ENCODE data around the gene LRP1. TPM values are rescaled to one million over a fixed set of nuclear protein-coding genes. Genes with fewer than 3 reads are reported as not detected.

Gene LRP1
- 221 TPM for total RNA-seq

DNA sequence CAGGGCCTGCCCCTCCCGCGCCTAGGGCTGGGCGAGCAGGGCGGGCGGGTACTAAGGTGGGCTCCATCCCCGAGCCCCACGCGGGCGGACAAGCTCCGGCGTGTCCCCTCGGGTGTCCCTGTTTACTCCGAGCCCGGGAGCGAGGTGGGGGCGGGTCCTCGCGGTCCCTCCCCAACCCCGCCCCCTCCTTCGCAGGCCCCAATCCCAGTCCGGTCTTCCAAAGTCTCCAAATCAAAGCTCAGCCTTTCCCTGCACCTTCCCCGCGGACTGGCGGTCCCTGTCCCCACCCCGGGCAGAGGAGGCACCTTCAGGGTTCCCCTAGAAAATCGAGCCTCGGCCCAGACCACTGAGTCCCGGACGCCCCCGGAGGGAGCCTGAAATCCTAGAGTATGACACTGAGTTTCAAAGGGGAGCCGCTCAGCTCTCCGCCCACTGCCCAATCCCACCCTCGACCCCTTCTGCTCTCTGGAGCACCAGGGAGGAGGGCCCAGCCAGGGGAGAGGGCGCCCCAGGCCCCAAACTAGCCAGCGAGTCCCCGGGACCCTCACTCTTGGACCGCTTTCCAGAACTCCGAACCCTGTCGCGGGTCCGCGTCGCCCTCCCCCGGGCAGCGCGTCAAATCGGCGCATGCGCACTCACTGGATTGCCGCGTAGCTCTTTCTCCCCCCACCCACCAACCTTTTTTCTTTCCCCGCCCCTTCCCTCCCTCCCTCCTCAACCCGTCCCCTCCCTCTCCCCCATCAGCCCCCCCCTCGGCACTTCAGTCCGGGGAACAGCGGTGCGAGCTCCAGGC, at the start of gene LRP1:
Gene LRP1 (plus strand): TSS at position 758 of the 793 bp plus-strand sequence. CDS start 482 bp downstream, outside the sequence.
- DNase-seq: peak; percentile 96

GRCh38 chr12:57078519-57079404, 49.5 kb upstream of the LRP1 start, which contains the start of gene NEMP1:
NEMP1 (minus strand) TSS chr12:57078791; CDS start chr12:57078745, 46 bp downstream.
- DNase-seq: peak; percentile 100

DNA sequence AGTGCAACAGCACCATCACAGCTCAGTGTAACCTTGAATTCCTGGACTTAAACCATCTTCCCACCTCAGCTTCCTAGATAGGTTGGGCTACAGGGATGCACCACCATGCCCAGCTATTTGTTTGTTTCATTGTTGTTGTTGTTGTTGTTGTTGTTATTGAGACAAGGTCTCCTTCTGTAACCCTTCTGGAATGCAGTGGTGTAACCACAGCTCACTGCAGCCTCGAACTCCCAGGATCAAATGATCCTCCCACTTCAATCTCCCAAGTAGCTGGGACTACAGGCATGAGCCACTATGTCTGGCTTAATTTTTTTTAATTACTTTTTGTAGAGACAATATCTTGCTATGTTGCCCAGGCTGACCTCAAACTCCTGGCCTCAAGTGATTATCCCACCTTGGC, 48.5 kb upstream of the LRP1 start:
- no peak for DNase-seq

- DNase-seq: no peak
Observed at GRCh38 chr12:57080855-57081254, 47.4 kb upstream of the LRP1 start.

DNA sequence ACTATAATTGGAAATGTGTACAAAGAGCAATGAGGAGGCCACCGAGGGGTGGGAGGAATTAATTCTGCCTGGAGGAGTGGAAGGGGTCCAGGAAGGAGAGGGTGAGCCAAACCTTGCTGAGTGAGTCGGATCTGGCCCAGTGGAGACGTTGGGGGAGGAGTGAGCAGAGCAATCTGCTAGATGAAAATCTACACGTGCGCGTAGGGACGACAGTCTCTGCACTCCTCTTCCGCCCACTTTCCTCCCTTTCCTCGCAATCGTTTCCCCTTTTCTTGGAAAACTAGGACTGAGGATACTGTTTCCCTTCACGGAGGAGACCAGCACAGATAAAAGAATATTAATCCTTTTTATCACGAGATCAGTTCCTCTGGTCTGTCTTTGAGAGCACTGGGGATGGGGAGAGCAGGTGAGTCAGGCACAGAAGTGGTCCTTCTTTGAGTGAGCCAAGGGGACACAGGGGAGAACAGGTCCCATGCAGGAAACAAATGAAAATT, 42.2 kb upstream of the LRP1 start:
- peak; percentile 90 for DNase-seq

DNA sequence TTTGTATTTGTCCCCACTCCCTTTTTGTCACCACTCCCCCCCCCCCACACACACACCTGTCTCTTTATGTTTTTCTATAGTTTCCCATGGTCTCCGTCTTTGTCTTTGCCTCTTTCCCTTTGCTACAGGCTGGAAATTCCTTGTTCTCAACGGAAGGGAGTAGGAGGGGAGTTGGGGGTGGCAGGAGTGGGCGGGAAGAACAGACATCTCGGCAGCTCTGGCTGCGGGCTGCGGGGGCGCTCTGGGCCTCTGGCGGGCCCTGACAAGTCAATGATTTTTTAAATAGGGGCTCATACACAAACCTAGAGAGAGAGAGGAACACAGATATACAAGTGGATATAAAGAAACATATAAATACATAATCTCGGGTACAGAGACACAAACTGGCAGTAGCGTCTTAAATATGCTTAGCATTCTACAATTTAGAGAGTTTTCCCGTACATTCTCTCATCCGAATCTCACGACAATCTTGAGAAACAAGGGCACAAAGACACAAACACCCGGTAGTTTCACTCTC, 41.7 kb upstream of the LRP1 start:
- peak; percentile 93 for DNase-seq

DNA sequence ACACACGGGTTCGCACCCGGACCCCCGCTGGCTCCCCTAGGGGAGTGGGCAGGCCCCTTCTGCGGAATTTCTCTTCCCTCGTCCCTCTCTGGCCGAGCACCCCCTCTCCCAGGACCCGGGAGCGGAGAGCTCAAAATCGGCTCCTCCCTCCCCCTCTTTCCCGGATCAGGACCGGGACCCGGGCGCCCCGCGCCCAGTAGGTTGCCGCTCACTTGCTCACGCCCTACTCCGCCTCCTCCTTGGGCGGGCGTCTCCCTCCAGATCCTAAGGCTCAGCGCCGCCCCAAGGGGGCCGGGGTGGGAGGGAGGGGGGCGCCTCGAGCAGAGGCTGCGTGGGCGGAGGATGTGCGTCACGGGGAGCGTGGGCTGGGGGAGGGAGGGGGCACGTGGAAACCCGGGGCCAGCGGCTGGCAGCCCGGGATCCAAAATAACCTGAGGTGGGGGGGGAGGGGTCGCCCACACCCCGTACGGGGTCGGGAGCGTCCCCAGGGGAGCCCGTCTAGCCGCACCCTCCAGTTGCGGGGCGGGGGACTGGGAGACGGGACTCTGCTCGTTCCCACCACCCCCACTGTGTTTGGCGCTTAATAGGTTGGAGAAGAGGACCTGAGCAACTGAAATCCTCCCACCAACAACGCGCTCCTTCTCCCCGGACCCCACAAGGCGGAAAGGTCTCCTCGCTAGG, 41.1 kb upstream of the LRP1 start:
- peak; percentile 93 for DNase-seq

DNA sequence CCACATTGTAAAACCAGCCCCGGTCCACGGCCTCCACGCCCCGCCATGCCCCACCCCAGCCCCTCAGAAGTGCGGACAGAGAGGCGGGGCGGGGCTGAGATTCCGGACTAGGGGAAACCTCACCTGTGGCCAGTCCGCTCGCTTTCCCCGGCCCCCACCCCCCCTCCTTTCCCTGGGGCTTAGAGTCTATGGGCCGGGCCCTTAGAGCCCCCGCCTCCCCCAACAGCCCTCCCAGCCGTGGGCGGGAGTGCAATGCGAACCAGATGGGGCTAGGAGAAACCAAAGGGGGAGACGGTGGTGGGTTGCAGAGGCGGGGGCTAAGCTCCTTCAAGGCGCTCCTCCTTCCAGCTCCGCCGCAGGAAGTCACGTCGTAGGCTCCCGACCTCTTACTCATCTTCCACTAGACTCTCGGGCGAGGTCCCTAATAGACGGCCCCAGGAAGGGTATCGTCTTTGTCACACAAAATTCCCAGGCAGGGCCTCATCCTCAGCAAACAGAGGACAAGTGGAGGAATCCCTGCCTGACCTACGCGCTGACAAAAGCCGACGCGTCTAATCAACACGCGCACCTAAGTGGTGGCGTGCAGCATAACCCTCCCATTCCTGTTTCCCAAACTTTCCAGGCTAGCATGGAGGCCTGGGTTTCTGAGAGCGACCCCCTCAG, 40.5 kb upstream of the LRP1 start:
- DNase-seq: peak; percentile 97

DNA sequence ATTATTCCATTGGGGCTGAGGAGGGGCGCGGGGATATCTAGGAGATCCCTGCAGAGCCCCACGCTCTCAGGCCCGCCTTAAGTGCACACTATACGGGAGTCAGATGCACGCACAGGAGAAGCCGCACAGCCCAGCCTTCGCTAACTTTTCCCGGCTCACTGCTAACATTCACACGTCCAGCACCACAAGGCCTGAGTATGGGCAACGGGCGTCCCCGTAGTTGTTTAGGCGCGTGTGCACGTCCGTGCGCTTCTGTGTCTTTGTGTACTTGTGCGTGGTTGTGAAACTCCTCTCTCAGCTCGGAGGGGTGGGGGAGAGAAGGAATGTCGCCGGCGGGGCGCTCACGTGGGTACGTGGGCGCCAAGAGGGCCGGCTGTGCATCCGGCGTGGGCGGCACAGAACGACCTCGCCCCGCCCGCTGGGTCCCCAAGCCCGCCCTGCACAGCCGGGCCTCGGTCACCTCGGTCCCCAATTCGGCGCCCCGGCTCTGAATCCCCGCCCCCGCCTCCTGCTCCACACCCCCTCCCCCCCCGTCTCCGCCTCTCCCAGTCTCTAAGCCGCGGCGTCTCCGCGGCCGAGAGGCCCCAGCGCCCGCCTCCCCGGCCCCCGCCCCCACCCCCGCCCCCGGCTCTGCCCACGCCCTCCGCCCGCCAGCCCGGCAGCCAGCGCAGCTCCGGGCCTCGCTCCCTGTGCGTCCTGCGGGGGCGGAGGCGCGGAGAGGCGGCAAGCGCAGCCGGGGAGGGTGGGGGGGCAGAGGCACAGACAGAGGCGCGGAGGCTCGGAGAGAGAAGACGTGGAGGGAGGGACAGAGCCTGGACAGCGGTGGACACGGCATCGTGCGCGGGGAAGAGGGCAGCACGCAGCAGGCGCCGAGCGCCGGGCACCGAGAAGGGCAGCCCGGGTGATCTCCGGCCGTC, 39.7 kb upstream of the LRP1 start, which contains the start of gene NAB2:
Gene NAB2 (plus strand): TSS at position 761 of the 917 bp plus-strand sequence. CDS start 158 bp downstream, outside the sequence.
- peak; percentile 98 for DNase-seq

GRCh38 chr12:57089271-57090245, 38.7 kb upstream of the LRP1 start:
- DNase-seq: peak; percentile 83

DNA sequence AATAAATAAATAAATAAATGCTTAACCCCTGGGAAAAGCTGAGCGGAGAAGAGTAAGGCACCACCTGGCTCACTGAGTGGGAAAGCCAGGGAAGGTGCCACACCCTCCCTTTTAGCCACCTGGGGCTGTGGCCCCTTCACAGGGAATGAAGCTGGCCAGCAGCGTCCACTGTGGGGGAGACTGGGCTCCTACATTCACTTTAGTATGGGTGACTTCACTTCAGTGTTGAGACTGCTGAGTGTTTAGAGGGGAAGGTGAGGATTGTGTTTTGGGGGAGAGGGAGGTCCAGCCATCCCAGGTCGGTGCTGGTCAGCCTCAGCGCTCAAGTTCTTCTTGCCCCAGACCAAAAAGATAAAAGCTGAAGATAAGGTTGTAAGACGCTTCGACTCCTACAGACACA, 37.8 kb upstream of the LRP1 start:
- no peak for DNase-seq

- DNase-seq: peak; percentile 86
Observed at GRCh38 chr12:57090924-57091637, 37.2 kb upstream of the LRP1 start.

DNA sequence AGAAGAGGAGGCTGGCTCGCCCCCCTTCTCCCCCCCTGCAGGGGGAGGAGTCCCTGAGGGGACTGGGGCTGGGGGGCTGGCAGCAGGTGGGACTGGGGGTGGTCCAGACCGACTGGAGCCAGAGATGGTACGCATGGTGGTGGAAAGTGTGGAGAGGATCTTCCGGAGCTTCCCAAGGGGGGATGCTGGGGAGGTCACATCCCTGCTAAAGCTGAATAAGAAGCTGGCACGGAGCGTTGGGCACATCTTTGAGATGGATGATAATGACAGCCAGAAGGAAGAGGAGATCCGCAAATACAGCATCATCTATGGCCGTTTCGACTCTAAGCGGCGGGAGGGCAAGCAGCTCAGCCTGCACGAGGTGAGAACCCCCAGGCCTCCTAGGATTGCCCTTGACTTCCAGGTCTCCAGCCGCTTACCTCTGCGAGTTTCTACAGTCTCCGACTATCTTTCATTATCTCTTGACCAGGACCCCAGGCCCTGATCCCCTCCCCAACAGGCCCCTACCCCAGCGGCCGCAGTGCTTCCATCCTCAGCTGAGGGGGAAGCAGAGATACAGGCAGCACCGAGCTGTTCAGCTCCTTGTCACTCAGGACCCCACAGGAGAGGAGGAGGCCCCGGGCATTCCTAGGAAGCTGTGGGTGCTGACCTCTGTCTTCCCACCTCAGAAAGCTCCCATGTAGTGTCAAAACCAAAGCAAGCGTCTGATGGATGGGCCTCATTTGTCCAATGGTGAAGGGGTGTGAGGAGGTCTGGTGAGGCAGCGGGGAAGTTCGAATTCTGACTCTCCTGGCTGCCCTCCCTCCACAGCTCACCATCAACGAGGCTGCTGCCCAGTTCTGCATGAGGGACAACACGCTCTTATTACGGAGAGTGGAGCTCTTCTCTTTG, 36.4 kb upstream of the LRP1 start:
- no peak for DNase-seq

DNA sequence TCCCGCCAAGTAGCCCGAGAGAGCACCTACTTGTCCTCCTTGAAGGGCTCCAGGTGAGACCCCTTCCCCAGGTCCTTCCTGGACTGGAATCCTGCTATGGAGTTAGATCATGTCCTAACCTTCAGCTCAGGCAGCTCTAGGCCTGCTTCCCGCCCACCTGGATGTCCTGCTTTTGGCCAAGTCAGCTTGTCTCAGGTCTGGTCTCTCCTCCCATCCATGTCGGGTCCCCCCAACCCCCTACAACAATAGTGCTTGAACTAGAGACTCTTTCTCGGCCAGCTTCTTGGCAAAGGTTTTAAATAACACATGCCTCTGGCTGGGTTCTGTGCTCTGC, 35.8 kb upstream of the LRP1 start:
- DNase-seq: no peak

DNA sequence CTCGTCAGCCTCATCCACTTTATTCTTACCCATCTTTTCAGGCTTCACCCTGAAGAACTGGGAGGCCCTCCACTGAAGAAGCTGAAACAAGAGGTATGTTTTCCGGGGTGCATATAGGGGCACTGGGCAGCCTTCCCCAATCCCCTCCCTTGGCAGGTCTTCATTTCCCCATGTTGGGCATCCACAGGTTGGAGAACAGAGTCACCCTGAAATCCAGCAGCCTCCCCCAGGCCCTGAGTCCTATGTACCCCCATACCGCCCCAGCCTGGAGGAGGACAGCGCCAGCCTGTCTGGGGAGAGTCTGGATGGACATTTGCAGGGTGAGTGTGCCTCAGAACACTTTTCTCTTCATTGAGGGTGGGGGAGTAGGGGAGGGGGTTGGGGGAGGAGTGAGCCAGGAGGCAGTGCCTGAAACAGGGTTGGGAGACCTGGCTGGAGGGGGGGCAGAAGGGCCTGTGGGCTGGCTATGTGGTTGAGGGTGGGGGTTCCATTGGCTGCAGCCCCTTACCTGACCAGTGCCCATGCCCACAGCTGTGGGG, 35.3 kb upstream of the LRP1 start:
- DNase-seq: no peak

DNA sequence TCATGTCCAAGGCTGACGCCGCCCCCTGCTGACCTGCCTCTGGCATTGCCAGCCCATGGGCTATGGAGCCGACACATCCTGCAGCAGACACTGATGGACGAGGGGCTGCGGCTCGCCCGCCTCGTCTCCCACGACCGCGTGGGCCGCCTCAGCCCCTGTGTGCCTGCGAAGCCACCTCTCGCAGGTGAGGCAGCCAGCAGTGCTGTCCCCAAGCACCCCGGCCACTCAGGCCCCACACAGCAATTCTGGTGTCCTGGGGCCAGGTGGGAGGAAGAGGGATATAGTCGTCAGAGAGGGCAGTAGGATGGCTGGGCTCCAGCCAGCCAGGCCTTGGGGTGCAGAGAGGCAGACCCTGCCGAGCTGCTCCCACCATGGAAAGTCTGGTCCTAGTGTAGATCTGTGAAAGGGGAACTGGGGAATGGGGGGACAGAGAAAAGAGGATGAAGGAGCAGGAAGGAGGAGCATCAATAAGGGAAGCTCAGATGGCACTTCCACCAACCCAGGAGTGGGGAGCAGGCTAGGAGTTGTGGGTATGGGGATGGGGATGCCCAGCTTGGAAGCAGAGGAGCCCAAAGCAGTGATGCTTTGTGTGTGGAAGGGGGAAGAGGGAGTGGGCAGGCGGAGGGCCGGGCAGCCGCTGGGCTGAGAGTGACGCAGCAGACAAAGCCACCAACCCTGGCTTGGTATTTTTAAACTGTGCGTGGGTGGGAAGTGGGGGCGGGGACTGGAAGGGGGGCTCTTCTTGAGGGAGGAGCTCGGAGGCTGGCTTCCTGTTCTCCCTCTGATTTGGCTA, 34.7 kb upstream of the LRP1 start:
- DNase-seq: peak; percentile 81
